GM18517 (cell line): ENCODE measurements around the gene MRPL49.

ENCODE experiments used
- ATAC-seq: cut with Tn5 transposase; IDR thresholded peaks from one replicate; pipeline ENCODE4 v1.9.1; 2021; ENCODE audit warnings: mild to moderate bottlenecking, moderate library complexity; ENCODE audit not compliant: unreplicated experiment

The MRPL49 gene

GRCh38 chr11:65121865-65122696 lies at the start of gene MRPL49, which contains the start of gene FAU:
Gene MRPL49 (plus strand): TSS chr11:65122321. CDS start chr11:65122347, 26 bp downstream.
Gene FAU (minus strand): TSS chr11:65122134. CDS start chr11:65121813, 321 bp downstream.
- peak; percentile 63 for ATAC-seq

GRCh38 chr11:65072631-65072966 lies 49.5 kb upstream of the MRPL49 start:
- no peak for ATAC-seq

- no peak for ATAC-seq
Measured at GRCh38 chr11:65077451-65077850, 44.7 kb upstream of the MRPL49 start.

- no peak for ATAC-seq
Measured at GRCh38 chr11:65078151-65078550, 44.0 kb upstream of the MRPL49 start.

GRCh38 chr11:65078786-65079342 lies 43.3 kb upstream of the MRPL49 start:
- no peak for ATAC-seq

GRCh38 chr11:65083134-65083833 lies 38.8 kb upstream of the MRPL49 start:
- ATAC-seq = peak; percentile 20

GRCh38 chr11:65083834-65084597 lies 38.1 kb upstream of the MRPL49 start, which contains the start of the genes CDCA5 and ZFPL1:
Gene CDCA5 (minus strand): TSS chr11:65084040. CDS start chr11:65083978, 62 bp downstream.
Gene ZFPL1 (plus strand): TSS chr11:65084222. CDS start chr11:65084699, 477 bp downstream.
- ATAC-seq = peak; percentile 72

DNA sequence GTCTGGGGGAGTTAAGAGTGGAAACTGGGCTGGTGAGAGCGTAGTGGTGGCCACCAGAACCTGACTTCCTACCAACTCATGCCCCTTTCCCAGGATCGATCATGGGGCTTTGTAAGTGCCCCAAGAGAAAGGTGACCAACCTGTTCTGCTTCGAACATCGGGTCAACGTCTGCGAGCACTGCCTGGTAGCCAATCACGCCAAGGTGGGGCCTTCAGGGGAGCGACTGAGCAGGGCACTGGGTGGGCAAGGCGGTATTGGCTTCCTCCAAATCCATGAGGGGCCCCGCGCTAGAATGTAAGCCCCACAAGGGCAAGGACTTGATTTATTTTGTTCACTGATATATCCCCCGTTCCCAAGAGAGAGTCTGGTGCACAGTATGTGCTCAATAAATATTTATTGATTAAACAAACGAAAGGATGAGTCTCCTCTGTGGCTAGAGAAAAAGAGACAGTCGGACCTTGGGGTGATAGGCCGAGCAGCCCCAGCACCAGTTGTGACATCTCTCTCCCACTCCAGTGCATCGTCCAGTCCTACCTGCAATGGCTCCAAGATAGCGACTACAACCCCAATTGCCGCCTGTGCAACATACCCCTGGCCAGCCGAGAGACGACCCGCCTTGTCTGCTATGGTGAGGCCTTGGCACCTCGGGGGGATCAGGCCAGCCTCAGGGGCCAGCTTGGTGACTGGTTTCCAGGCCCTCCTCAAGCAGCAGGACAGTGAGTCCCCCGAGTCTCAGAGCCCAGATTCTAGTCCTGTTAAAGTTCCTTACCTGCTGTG lies 37.3 kb upstream of the MRPL49 start:
- peak; percentile 20 for ATAC-seq

DNA sequence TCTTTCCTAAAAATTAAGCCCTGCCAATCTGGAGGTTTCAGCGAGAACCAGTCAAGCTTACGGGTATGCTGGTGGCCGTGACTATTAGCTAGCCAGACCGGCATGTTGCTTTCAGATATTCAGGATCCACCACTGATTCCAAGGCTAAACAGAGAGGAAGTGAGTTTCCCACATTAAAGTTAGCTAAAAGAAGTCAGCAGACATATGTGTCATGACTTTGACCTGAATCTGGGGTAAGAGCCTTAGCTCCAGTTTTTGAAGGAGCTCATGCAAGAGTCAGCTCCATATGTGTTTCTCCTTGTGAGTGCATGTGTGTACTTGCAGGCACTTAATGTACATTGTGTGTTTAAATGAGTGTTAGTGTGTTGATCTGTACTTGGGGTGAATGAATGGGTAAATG lies 36.7 kb upstream of the MRPL49 start:
- no peak for ATAC-seq

GRCh38 chr11:65086809-65087208 lies 35.3 kb upstream of the MRPL49 start:
- no peak for ATAC-seq

DNA sequence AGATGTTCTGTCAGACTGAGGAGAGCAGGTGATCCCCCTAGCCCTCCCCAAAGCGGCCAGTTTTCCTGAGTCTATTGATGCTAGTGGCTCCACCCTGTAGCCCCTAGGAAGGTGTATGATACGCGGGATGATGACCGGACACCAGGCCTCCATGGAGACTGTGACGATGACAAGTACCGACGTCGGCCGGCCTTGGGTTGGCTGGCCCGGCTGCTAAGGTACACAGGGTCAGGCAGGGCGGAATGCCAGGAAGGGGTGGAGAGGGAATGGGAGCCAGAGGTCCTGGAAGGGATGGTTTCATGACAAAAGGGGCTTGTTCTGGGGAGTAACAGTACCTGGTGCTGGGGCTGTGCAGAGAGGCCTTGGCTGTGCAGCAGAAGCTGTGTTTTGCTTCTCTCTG lies 34.9 kb upstream of the MRPL49 start:
- no peak for ATAC-seq

DNA sequence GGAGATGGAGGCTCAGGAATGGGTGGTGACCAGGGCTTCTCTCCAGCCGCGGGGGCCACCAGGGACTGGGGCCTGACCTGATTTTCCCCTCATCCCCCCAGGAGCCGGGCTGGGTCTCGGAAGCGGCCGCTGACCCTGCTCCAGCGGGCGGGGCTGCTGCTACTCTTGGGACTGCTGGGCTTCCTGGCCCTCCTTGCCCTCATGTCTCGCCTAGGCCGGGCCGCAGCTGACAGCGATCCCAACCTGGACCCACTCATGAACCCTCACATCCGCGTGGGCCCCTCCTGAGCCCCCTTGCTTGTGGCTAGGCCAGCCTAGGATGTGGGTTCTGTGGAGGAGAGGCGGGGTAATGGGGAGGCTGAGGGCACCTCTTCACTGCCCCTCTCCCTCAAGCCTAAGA lies 34.3 kb upstream of the MRPL49 start:
- no peak for ATAC-seq

- ATAC-seq = no peak
Measured at GRCh38 chr11:65089621-65090020, 32.5 kb upstream of the MRPL49 start.

DNA sequence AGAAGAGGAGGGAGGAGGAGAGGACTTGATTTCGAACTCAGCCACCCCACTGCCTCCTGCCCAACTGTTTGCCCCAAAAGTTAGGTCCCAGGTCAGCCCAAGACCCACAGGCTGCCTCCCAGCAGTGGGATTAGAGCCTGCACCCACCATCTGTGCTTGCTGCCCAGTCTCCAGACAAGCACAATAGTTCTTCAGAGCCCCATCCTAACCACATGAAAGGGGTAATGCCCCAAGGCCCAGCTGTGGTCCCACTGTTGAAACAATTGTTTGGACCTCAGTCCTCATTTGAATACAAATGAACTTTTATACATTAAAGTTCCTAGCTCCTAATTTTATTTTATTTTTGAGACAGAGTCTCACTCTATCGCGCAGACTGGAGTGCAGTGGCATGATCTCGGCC lies 31.5 kb upstream of the MRPL49 start:
- ATAC-seq = no peak

GRCh38 chr11:65095427-65095826 lies 26.7 kb upstream of the MRPL49 start:
- no peak for ATAC-seq

GRCh38 chr11:65095974-65096806 lies 25.9 kb upstream of the MRPL49 start, which contains the start of gene VPS51:
Gene VPS51 (plus strand): TSS chr11:65096214. CDS start chr11:65096251, 37 bp downstream.
- ATAC-seq = peak; percentile 65

DNA sequence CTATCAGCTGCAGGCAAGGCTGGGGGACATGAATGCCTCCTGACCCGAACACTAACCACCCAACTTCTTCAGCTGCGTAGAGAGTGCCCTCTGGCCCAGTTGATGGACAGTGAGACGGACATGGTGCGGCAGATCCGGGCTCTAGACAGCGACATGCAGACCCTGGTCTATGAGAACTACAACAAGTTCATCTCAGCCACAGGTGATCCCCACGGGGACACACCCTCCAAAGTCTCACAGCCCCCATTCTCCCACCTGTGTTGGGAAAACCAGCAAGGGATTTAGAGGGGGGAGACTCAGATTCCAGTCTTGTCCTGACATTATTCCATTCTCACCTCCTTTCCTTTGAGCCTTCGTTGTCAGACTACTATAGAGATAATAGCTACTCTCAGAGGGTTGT lies 25.2 kb upstream of the MRPL49 start:
- ATAC-seq = no peak

DNA sequence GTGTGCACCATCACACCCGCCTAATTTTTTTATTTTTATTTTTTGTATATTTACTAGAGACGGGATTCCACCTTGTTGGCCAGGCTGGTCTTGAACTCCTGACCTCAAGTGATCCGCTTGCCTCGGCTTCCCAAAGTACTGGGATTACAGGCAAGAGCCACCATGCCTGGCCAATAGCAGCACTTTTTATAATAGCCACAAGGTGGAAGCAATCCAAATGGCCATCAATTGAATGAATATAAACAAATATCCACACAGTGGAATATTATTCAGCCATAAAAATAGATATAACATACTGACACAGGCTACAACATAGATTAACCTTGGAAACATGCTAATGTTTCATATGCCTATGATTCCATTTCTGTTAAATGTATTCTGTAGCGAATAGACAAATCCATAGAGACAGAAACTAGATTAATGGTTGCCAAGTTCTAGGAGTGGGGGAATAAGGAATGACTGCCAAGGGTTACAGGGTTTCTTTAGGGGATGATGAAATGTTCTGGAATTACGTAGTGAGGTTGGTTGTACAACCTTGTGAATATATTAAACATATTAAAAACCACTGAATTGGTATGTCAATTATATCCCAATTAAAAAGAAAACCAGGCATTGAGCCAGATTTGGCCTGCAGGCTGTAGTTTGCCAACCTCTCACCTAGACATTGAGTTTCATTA lies 21.3 kb upstream of the MRPL49 start:
- ATAC-seq = no peak
